SK-N-SH treated with all-trans-retinoic acid at 6 μM for 48 hours (cell line): ENCODE data around the gene RBM22.

Source experiments
- ARNTL ChIP-seq: fragments of 450-650 bp; formaldehyde crosslinking; IDR thresholded peaks from 2 replicates; pipeline ENCODE4 v1.5.0; 2020; ENCODE audit warnings: low read depth, mild to moderate bottlenecking, moderate library complexity, borderline replicate concordance
- ISL1 ChIP-seq: fragments of 250-450 bp; sonication (Bioruptor Pico); IDR thresholded peaks from 2 replicates; pipeline ENCODE4 v2.1.2; 2022; ENCODE audit warnings: mild to moderate bottlenecking, moderate library complexity
- PPARA ChIP-seq: fragments of 250-450 bp; sonication (Bioruptor Pico); IDR thresholded peaks from 2 replicates; pipeline ENCODE4 v1.5.0; 2020; ENCODE audit warnings: mild to moderate bottlenecking, borderline replicate concordance
- TCF4 ChIP-seq: fragments of 250-450 bp; sonication (Bioruptor Pico); IDR thresholded peaks from 2 replicates; pipeline ENCODE4 v1.8.0; 2021; ENCODE audit warnings: mild to moderate bottlenecking, moderate library complexity, borderline replicate concordance
- ZC3H10 ChIP-seq: fragments of 250-450 bp; sonication (Bioruptor Pico); IDR thresholded peaks from 2 replicates; pipeline ENCODE4 v1.5.1; 2021; ENCODE audit warnings: mild to moderate bottlenecking, moderate library complexity
- ZNF70 ChIP-seq: fragments of 450-650 bp; formaldehyde crosslinking; IDR thresholded peaks from 2 replicates; pipeline ENCODE4 v1.5.0; 2020; ENCODE audit warnings: mild to moderate bottlenecking, moderate library complexity
- ZNF8 ChIP-seq: fragments of 450-650 bp; formaldehyde crosslinking; IDR thresholded peaks from 2 replicates; pipeline ENCODE4 v1.5.0; 2020; ENCODE audit warnings: mild to moderate bottlenecking, moderate library complexity
- TF ChIP-seq, protein P1 (sequence below): fragments of 250-450 bp; sonication (Bioruptor Pico); IDR thresholded peaks from 2 replicates; pipeline ENCODE4 v1.8.0; 2020; ENCODE audit warnings: mild to moderate bottlenecking, moderate library complexity, borderline replicate concordance
- TF ChIP-seq, protein P2 (sequence below): fragments of 250-450 bp; sonication (Bioruptor Pico); IDR thresholded peaks from 2 replicates; pipeline ENCODE4 v1.5.0; 2020; ENCODE audit warnings: mild to moderate bottlenecking, moderate library complexity
- TF ChIP-seq, protein P3 (sequence below): fragments of 250-450 bp; sonication (Bioruptor Pico); IDR thresholded peaks from 2 replicates; pipeline ENCODE4 v1.5.1; 2020; ENCODE audit warnings: low read depth, mild to moderate bottlenecking, moderate library complexity

DNA sequence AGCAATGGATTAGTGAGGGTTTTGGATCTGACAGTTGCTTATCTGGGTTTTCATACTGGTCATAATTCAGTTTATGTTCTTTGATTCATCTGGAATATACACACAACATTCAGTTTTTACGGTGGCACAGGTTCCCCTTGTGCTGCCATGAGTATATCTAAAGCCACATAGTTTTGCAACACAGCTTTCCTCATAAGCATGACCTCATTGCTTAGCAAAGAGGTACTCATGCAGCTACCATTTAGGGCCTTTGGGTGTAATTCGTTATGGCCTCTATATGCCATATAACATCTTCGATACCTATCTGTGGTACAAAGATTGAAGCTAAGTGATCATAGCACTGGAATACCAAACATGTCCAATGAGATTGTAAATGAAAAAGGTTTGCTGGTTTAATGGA lies 2.9 kb upstream of the RBM22 start:
- TF ChIP-seq PPARA (CRISPR knock-in tag) (no peak), ZNF8 (CRISPR knock-in tag) (no peak), TCF4 (no peak), ISL1 (CRISPR knock-in tag) (no peak), ARNTL (CRISPR knock-in tag) (no peak), ZC3H10 (no peak), ZNF70 (CRISPR knock-in tag) (no peak)
- TF ChIP-seq, protein P1, sequence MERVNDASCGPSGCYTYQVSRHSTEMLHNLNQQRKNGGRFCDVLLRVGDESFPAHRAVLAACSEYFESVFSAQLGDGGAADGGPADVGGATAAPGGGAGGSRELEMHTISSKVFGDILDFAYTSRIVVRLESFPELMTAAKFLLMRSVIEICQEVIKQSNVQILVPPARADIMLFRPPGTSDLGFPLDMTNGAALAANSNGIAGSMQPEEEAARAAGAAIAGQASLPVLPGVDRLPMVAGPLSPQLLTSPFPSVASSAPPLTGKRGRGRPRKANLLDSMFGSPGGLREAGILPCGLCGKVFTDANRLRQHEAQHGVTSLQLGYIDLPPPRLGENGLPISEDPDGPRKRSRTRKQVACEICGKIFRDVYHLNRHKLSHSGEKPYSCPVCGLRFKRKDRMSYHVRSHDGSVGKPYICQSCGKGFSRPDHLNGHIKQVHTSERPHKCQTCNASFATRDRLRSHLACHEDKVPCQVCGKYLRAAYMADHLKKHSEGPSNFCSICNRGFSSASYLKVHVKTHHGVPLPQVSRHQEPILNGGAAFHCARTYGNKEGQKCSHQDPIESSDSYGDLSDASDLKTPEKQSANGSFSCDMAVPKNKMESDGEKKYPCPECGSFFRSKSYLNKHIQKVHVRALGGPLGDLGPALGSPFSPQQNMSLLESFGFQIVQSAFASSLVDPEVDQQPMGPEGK = no peak
- TF ChIP-seq, protein P2, sequence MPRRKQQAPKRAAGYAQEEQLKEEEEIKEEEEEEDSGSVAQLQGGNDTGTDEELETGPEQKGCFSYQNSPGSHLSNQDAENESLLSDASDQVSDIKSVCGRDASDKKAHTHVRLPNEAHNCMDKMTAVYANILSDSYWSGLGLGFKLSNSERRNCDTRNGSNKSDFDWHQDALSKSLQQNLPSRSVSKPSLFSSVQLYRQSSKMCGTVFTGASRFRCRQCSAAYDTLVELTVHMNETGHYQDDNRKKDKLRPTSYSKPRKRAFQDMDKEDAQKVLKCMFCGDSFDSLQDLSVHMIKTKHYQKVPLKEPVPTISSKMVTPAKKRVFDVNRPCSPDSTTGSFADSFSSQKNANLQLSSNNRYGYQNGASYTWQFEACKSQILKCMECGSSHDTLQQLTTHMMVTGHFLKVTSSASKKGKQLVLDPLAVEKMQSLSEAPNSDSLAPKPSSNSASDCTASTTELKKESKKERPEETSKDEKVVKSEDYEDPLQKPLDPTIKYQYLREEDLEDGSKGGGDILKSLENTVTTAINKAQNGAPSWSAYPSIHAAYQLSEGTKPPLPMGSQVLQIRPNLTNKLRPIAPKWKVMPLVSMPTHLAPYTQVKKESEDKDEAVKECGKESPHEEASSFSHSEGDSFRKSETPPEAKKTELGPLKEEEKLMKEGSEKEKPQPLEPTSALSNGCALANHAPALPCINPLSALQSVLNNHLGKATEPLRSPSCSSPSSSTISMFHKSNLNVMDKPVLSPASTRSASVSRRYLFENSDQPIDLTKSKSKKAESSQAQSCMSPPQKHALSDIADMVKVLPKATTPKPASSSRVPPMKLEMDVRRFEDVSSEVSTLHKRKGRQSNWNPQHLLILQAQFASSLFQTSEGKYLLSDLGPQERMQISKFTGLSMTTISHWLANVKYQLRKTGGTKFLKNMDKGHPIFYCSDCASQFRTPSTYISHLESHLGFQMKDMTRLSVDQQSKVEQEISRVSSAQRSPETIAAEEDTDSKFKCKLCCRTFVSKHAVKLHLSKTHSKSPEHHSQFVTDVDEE (CRISPR knock-in tag) = no peak
- TF ChIP-seq, protein P3, sequence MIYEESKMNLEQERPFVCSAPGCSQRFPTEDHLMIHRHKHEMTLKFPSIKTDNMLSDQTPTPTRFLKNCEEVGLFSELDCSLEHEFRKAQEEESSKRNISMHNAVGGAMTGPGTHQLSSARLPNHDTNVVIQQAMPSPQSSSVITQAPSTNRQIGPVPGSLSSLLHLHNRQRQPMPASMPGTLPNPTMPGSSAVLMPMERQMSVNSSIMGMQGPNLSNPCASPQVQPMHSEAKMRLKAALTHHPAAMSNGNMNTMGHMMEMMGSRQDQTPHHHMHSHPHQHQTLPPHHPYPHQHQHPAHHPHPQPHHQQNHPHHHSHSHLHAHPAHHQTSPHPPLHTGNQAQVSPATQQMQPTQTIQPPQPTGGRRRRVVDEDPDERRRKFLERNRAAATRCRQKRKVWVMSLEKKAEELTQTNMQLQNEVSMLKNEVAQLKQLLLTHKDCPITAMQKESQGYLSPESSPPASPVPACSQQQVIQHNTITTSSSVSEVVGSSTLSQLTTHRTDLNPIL = no peak
